SK-N-MC (cell line): ENCODE data around the gene TGFBI.

Experiments used
- EZH2 ChIP-seq: fragments of 200-600 bp; sonication (generic); IDR thresholded peaks from one replicate; pipeline ENCODE4 v1.6.1; 2017; ENCODE audit warnings: antibody characterized with exemption
- FOXP2 ChIP-seq: optimal IDR thresholded peaks from 2 replicates; pipeline ENCODE3; 2011; ENCODE audit warnings: mild to moderate bottlenecking, moderate library complexity; ENCODE audit not compliant: insufficient read depth; ENCODE audit errors: extremely low read length, control extremely low read depth
- POLR2AphosphoS5 ChIP-seq: IDR thresholded peaks from 2 replicates; pipeline ENCODE4 v1.6.1; 2012; ENCODE audit warnings: mild to moderate bottlenecking, low read depth, low read length, borderline replicate concordance

- TF ChIP-seq EZH2 (no peak), POLR2AphosphoS5 (no peak), FOXP2 (no peak)
Observed at GRCh38 chr5:136013559-136013958, 15.2 kb upstream of the TGFBI start.
